Prostate gland (tissue), 2 donors: ENCODE measurements around the gene CLHC1. TPM values are rescaled to one million over a fixed set of nuclear protein-coding genes. Genes with fewer than 3 reads are reported as not detected.

Source experiments
- DNase-seq: peaks from one replicate; pipeline ENCODE4 v3.0.0-alpha.2; 2019; ENCODE audit warnings: low spot score
- H3K27ac ChIP-seq, 2 donors: fragments of 200-600 bp; sonication (generic); 2 replicates each; pipeline ENCODE4 v1.5.1; 2017 to 2019
- H3K27me3 ChIP-seq: fragments of 200-600 bp; sonication (generic); replicated peaks from 2 replicates; pipeline ENCODE4 v1.5.1; 2019; ENCODE audit not compliant: insufficient read depth
- H3K36me3 ChIP-seq, 2 donors: fragments of 200-600 bp; sonication (generic); 1 replicate in 1 of 2; 2 replicates in 1 of 2; pipeline versions ENCODE4 v1.5.1 to v1.8.1; 2017 to 2019
- H3K4me1 ChIP-seq: fragments of 200-600 bp; sonication (generic); replicated peaks from 2 replicates; pipeline ENCODE4 v1.5.1; 2019
- H3K4me3 ChIP-seq, 2 donors: fragments of 200-600 bp; sonication (generic); 2 replicates each; pipeline ENCODE4 v1.5.1; 2017 to 2019
- H3K9me3 ChIP-seq: fragments of 200-600 bp; sonication (generic); 2 replicates; pipeline ENCODE4 v1.5.1; 2017
- CTCF ChIP-seq, 4 experiments: fragments of 200-600 bp in 2 of 4; fragments of 450-650 bp in 2 of 4; sonication (generic) in 2 of 4; IDR thresholded peaks; 1 replicate in 3 of 4; 2 replicates in 1 of 4; pipeline ENCODE4 v1.5.1; 2016 to 2019; ENCODE audit warnings: antibody characterized with exemption in 4 of 4, mild to moderate bottlenecking in 2 of 4, moderate library complexity in 2 of 4
- POLR2A ChIP-seq: fragments of 450-650 bp; IDR thresholded peaks from one replicate; pipeline ENCODE4 v1.6.1; 2016; ENCODE audit warnings: antibody characterized with exemption, mild to moderate bottlenecking
- POLR2AphosphoS5 ChIP-seq: sonication (generic); formaldehyde crosslinking; IDR thresholded peaks from one replicate; pipeline ENCODE4 v1.6.1; 2017; ENCODE audit warnings: antibody characterized with exemption
- WGBS: methylation state at CpG from one replicate; pipeline ENCODE4 v1.1.5; 2018; 5-methylcytosine and 5-hydroxymethylcytosine counted together
- intact Hi-C: fragments of 100-400 bp; cut with DNase I; formaldehyde crosslinking; loops from one replicate; pipeline ENCODE4 v1.14.2; 2022
- total RNA-seq, 2 donors: library from RNA; depleted of rRNA; stranded (reverse); fragments of >200 nt; gene quantifications; one replicate each; pipeline ENCODE4 v1.1.0, GENCODE V29; 2016

The CLHC1 gene
- total RNA-seq, 2 donors from 2014 or later = 5.4 to 15.7 TPM

GRCh38 chr2:55176094-55176415 lies 56.0 kb downstream of the CLHC1 start:
- no peaks in the 10 kb centered on the region for H3K36me3 ChIP-seq
- intact Hi-C loops = loop anchor here (10.0 kb wide), 1 partner anchor 451 kb away; the partner anchor contains the start of gene EML6
- no peaks in the 10 kb centered on the region for H3K4me1 ChIP-seq
- WGBS = 7% methylated on average over 1 of the region's 1 CpG
- no peak for TF ChIP-seq POLR2AphosphoS5
- TF ChIP-seq POLR2A = no peak
- no peak for TF ChIP-seq CTCF (IDR thresholded peaks at IDR 0.05)
- H3K27me3 ChIP-seq = no peaks in the 10 kb centered on the region
- H3K27ac ChIP-seq = no peak overlapping the region
- H3K4me3 ChIP-seq = no peak overlapping the region
- H3K9me3 ChIP-seq = no peaks in the 10 kb centered on the region
- DNase-seq = no peak

DNA sequence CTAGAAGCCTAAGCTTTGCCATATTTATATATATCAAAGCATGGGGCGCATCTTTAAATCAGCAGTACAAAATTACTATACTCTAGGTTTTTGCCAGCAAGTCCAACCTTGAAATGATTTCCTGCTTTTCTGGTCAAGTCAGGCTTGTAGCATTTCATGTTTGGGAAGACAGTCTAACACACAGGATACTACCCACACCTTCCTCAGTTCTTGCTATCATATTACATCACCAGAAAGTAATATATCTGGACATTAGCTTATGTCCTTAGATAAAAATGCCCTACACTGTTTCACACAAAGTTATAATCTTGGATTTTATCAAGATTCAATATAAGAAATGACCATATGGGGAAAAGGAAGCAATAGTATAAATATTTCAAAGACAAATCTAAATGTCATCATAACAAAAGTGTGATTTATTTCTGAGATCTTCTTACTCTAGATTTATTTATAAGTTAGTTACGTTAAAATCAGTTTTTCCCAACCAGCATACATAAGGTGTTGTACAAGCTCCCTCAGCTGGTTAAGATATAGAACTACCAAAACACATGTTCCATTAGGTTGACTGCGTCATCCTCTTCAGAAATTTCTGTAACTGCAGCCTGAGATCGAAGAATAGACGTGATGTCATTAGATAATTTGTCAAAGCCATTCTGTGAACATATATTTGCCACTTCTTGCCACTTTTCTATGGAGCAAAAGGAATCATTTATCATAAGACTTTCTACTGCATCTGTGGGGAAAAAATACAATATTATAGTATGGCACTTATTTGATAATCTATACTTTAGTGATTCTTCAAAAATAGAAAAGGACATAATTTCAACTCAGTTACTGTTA lies 56.6 kb downstream of the CLHC1 start:
- TF ChIP-seq POLR2A = no peak
- TF ChIP-seq CTCF (IDR thresholded peaks at IDR 0.05) = peak; percentile 11 to 83 (median 64)
- TF ChIP-seq POLR2AphosphoS5 = peak; percentile 25
- Histone ChIP-seq H3K4me3 (no peak overlapping the region), H3K36me3 (no peaks in the 10 kb centered on the region), H3K27ac (no peak overlapping the region), H3K27me3 (no peaks in the 10 kb centered on the region), H3K9me3 (no peaks in the 10 kb centered on the region), H3K4me1 (no peaks in the 10 kb centered on the region)
- intact Hi-C loops = loop anchor here (10.0 kb wide), 1 partner anchor 451 kb away; the partner anchor contains the start of gene EML6
- 12% methylated on average over 5 of the region's 5 CpGs for WGBS
- DNase-seq = no peak

GRCh38 chr2:55173438-55174054 lies 58.5 kb downstream of the CLHC1 start:
- DNase-seq = no peak
- 77% methylated on average over 2 of the region's 2 CpGs for WGBS
- no peaks in the 10 kb centered on the region for H3K36me3 ChIP-seq
- intact Hi-C loops = loop anchor here (10.0 kb wide), 1 partner anchor 449 kb away; the partner anchor contains the start of gene EML6
- no peak overlapping the region for H3K27ac ChIP-seq
- H3K4me1 ChIP-seq = no peaks in the 10 kb centered on the region
- TF ChIP-seq CTCF (IDR thresholded peaks at IDR 0.05) = no peak
- no peak for TF ChIP-seq POLR2AphosphoS5
- TF ChIP-seq POLR2A = no peak
- H3K4me3 ChIP-seq = no peak overlapping the region
- H3K27me3 ChIP-seq = no peaks in the 10 kb centered on the region
- H3K9me3 ChIP-seq = no peaks in the 10 kb centered on the region

DNA sequence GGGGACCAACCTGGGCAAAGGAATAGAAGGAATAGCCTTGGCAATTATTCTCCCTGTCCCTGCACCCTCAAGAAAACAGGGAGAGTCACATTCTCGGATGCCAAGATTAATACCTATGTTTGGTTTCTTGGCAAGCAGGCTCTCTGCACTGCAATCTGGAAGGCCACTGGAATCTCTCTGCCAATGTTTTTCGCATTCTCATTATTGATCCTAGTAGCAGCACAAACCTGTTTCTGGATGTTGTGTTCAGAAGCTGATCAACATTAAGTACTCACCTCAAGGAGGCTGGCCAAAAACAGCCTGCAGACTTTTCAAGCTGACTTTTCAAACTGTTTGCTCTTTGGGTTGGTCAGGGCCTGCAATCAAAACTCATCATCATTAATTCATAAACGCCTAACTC lies 62.2 kb downstream of the CLHC1 start:
- H3K9me3 ChIP-seq = no peaks in the 10 kb centered on the region
- intact Hi-C loops = loop anchor here (2.0 to 10.0 kb wide), 6 partner anchors 73 to 445 kb away; partner anchors contain the start of gene EML6
- H3K27me3 ChIP-seq = no peaks in the 10 kb centered on the region
- no peaks in the 10 kb centered on the region for H3K36me3 ChIP-seq
- peak; percentile 31 for DNase-seq
- TF ChIP-seq CTCF (IDR thresholded peaks at IDR 0.05) (no peak), POLR2AphosphoS5 (peak; percentile 66), POLR2A (no peak)
- 39% methylated on average over 3 of the region's 3 CpGs for WGBS
- H3K27ac ChIP-seq = peak overlapping the region; percentile 41 to 54
- peaks cover 3% of the 10 kb centered on the region for H3K4me1 ChIP-seq
- H3K4me3 ChIP-seq = no peak overlapping the region
